Measurements from ENCODE around the gene GADD45A. TPM values are rescaled to one million over a fixed set of nuclear protein-coding genes. Genes with fewer than 3 reads are reported as not detected.

The GADD45A gene
- polyA plus RNA-seq, 1 of the 3 experiments (the other 2 are of a cell fraction), result 164 TPM

- peak overlapping the region; percentile 90 for H3K4me2 ChIP-seq
- peaks cover 33% of the 10 kb centered on the region for H3K79me2 ChIP-seq (ENCODE audit: insufficient read depth)
- H3K9ac ChIP-seq, result peak overlapping the region; percentile 97
- peak overlapping the region; percentile 87 to 98 for H3K4me3 ChIP-seq (ENCODE audit: low read depth in 2 of 2, low read length in 1 of 2)
- ChIA-PET POLR2A (interaction anchor here (0.6 to 3.6 kb wide), 10 partner anchors 11 to 256 kb away, joined by 3 to 25 read pairs (median 8); no protein-coding TSS in a partner anchor), CTCF (interaction anchor here (0.7 to 10.1 kb wide), 13 partner anchors 9 to 164 kb away, joined by 3 to 100 read pairs (median 3); no protein-coding TSS in a partner anchor)
- H3K27me3 ChIP-seq (ENCODE audit: insufficient read depth), result no peaks in the 10 kb centered on the region
- DNase-seq, result peak; percentile 74
- peaks cover 24% of the 10 kb centered on the region for H4K20me1 ChIP-seq (ENCODE audit: insufficient read depth)
- H3K9me2 ChIP-seq, result no peaks in the 10 kb centered on the region
- H3K9me3 ChIP-seq, result no peaks in the 10 kb centered on the region
- H3K4me1 ChIP-seq (ENCODE audit: control insufficient read depth in 1 of 2, insufficient read depth in 2 of 2, low read depth in 1 of 2, low read length in 1 of 2), result peaks cover 15 to 28% of the 10 kb centered on the region in 2 experiments; a peak in 3 of 4 replicates
- H3F3A ChIP-seq (replicated peaks; ENCODE audit: insufficient read depth), result peaks cover 74% of the 10 kb centered on the region
- peak overlapping the region; percentile 96 to 99 for H3K27ac ChIP-seq (ENCODE audit: low read depth in 2 of 2, low read length in 1 of 2)
- 0% methylated on average over 16 of the region's 43 CpGs for WGBS (ENCODE audit: low lambda C conversion rate)
- H2AFZ ChIP-seq (ENCODE audit: low read depth), result no peak overlapping the region
- peaks cover 36 to 44% of the 10 kb centered on the region in 2 experiments for H3K36me3 ChIP-seq (replicated peaks in 1 of 2; ENCODE audit: control insufficient read depth in 1 of 2, insufficient read depth in 2 of 2, low read length in 1 of 2)
- TF ChIP-seq TAF1 (IDR thresholded peaks at IDR 0.05; ENCODE audit: borderline replicate concordance, low read depth, low read length) (peak; percentile 88; the same call in 1 of the 2 replicates), NFIC (IDR thresholded peaks at IDR 0.05; ENCODE audit: borderline replicate concordance) (peak; percentile 93), RXRA (IDR thresholded peaks at IDR 0.05; ENCODE audit: borderline replicate concordance, low read depth) (peak; percentile 70; the same call in 1 of the 2 replicates), CHD2 (IDR thresholded peaks at IDR 0.05; ENCODE audit: low read length, partially characterized antibody) (peak; percentile 61), CTCF (IDR thresholded peaks at IDR 0.05) (no peak), RFX5 (IDR thresholded peaks at IDR 0.05; ENCODE audit: low read length) (no peak), MAX (IDR thresholded peaks at IDR 0.05; ENCODE audit: low read depth) (peak; percentile 85), FOXJ3 (CRISPR knock-in tag; IDR thresholded peaks at IDR 0.05) (no peak), FOSL2 (IDR thresholded peaks at IDR 0.05; ENCODE audit: borderline replicate concordance, low read depth) (peak; percentile 97), EP300 (IDR thresholded peaks at IDR 0.05; ENCODE audit: borderline replicate concordance in 1 of 2, low read depth in 1 of 2, low read length in 1 of 2) (peak; percentile 85 to 90), REST (IDR thresholded peaks at IDR 0.05; ENCODE audit: low read depth, low read length) (peak; percentile 66), TCF12 (IDR thresholded peaks at IDR 0.05) (peak; percentile 96), RAD21 (IDR thresholded peaks at IDR 0.05; ENCODE audit: low read length) (peak; percentile 48), GATA2 (CRISPR knock-in tag; IDR thresholded peaks at IDR 0.05) (peak; percentile 81), USF1 (IDR thresholded peaks at IDR 0.05; ENCODE audit: borderline replicate concordance, low read depth) (peak; percentile 30; the same call in 1 of the 2 replicates), YY1 (IDR thresholded peaks at IDR 0.05; ENCODE audit: low read depth) (no peak; the same call in 1 of the 2 replicates), SMC3 (IDR thresholded peaks at IDR 0.05; ENCODE audit: low read depth, low read length) (peak; percentile 14; the same call in 1 of the 2 replicates), SIN3A (IDR thresholded peaks at IDR 0.05; ENCODE audit: borderline replicate concordance, low read depth, low read length) (peak; percentile 84), IRF3 (IDR thresholded peaks at IDR 0.05; ENCODE audit: low read depth, low read length) (no peak), PBX3 (IDR thresholded peaks at IDR 0.05) (peak; percentile 88), EZH2phosphoT487 (IDR thresholded peaks at IDR 0.05; ENCODE audit: borderline replicate concordance, low read depth) (no peak), RCOR1 (IDR thresholded peaks at IDR 0.05; ENCODE audit: low read length) (peak; percentile 81)
Observed at GRCh38 chr1:67686267-67687197, 1.5 kb downstream of the GADD45A start.

Data from SK-N-SH (cell line).